DND-41 (cell line): Measurements from ENCODE around the gene AGR3.

ENCODE experiments used
- ATAC-seq: fragments of 200-7000 bp; cut with Tn5 transposase; 3 replicates; pipeline ENCODE4 v1.9.1; 2021; ENCODE audit warnings: low read depth; ENCODE audit not compliant: insufficient read depth
- DNase-seq: peaks from one replicate; pipeline ENCODE4 v3.0.0-alpha.2; 2020
- H2AFZ ChIP-seq: 2 replicates; pipeline ENCODE4 v1.6.0; 2012; ENCODE audit warnings: low read depth, low read length
- H3K27ac ChIP-seq: 2 replicates; pipeline ENCODE4 v1.5.1; 2012; ENCODE audit warnings: low read length, inconsistent platforms
- H3K27me3 ChIP-seq: fragments of 200-600 bp; sonication (generic); 2 replicates; pipeline ENCODE4 v1.6.0; 2012; ENCODE audit warnings: low read length, mild to moderate bottlenecking, inconsistent platforms; ENCODE audit not compliant: insufficient read depth, poor library complexity
- H3K36me3 ChIP-seq: 2 replicates; pipeline ENCODE4 v1.5.1; 2012; ENCODE audit warnings: low read length, inconsistent platforms; ENCODE audit not compliant: insufficient read depth
- H3K4me1 ChIP-seq: 2 replicates; pipeline ENCODE4 v1.5.1; 2012; ENCODE audit warnings: mild to moderate bottlenecking, low read length; ENCODE audit not compliant: insufficient read depth
- H3K4me2 ChIP-seq: 2 replicates; pipeline ENCODE4 v1.6.0; 2012; ENCODE audit warnings: mild to moderate bottlenecking, moderate library complexity, low read length, inconsistent platforms; ENCODE audit not compliant: insufficient read depth
- H3K4me3 ChIP-seq, 2 experiments: fragments of 200-600 bp in 1 of 2; shearing (Covaris generic) in 1 of 2; 2 replicates each; pipeline ENCODE4 v1.5.1; 2012 to 2016; ENCODE audit warnings: inconsistent platforms in 2 of 2, low read length in 2 of 2, mild to moderate bottlenecking in 2 of 2, low read depth in 1 of 2, moderate library complexity in 1 of 2
- H3K79me2 ChIP-seq: 2 replicates; pipeline ENCODE4 v1.6.0; 2012; ENCODE audit warnings: low read length, inconsistent platforms; ENCODE audit not compliant: insufficient read depth
- H3K9ac ChIP-seq: 2 replicates; pipeline ENCODE4 v1.6.0; 2012; ENCODE audit warnings: low read depth, mild to moderate bottlenecking, inconsistent platforms, low read length, moderate library complexity
- H3K9me3 ChIP-seq: 2 replicates; pipeline ENCODE4 v1.5.1; 2012; ENCODE audit warnings: low read length, moderate library complexity, mild to moderate bottlenecking, inconsistent platforms; ENCODE audit not compliant: insufficient read depth, severe bottlenecking
- H4K20me1 ChIP-seq: 2 replicates; pipeline ENCODE4 v1.6.0; 2012; ENCODE audit warnings: low read length; ENCODE audit not compliant: insufficient read depth
- CTCF ChIP-seq: IDR thresholded peaks from 2 replicates; pipeline ENCODE4 v1.5.1; 2012; ENCODE audit warnings: borderline replicate concordance, low read length, moderate library complexity, mild to moderate bottlenecking; ENCODE audit not compliant: poor library complexity, severe bottlenecking; ENCODE audit errors: extremely low read depth
- EZH2 ChIP-seq: IDR thresholded peaks from 3 replicates; pipeline ENCODE4 v1.6.1; 2012; ENCODE audit warnings: borderline replicate concordance, low read depth, mild to moderate bottlenecking, moderate library complexity, low read length, inconsistent platforms; ENCODE audit not compliant: severe bottlenecking

The AGR3 gene

GRCh38 chr7:16845746-16846145, 36.0 kb downstream of the AGR3 start:
- Histone ChIP-seq H3K27ac (no peak overlapping the region), H3K4me3 (no peak overlapping the region)

GRCh38 chr7:16841681-16842080, 40.1 kb downstream of the AGR3 start:
- no peak overlapping the region for H2AFZ ChIP-seq
- ATAC-seq = no peak
- H3K79me2 ChIP-seq = no peaks in the 10 kb centered on the region
- no peaks in the 10 kb centered on the region for H3K4me1 ChIP-seq
- TF ChIP-seq CTCF = no peak
- no peak overlapping the region for H3K27ac ChIP-seq
- no peak for DNase-seq
- H3K27me3 ChIP-seq = no peaks in the 10 kb centered on the region
- no peaks in the 10 kb centered on the region for H3K9me3 ChIP-seq
- H4K20me1 ChIP-seq = no peaks in the 10 kb centered on the region
- H3K4me3 ChIP-seq = no peak overlapping the region
- no peaks in the 10 kb centered on the region for H3K36me3 ChIP-seq
- no peak overlapping the region for H3K9ac ChIP-seq
- no peak overlapping the region for H3K4me2 ChIP-seq

More at GRCh38 chr7:16845746-16846145, 36.0 kb downstream of the AGR3 start:
- no peaks in the 10 kb centered on the region for H3K27me3 ChIP-seq
- H4K20me1 ChIP-seq = no peaks in the 10 kb centered on the region
- no peak for TF ChIP-seq EZH2
- TF ChIP-seq CTCF = no peak
- no peaks in the 10 kb centered on the region for H3K4me1 ChIP-seq
- DNase-seq (no peak), ATAC-seq (no peak)
- H3K36me3 ChIP-seq = no peaks in the 10 kb centered on the region
- H3K9me3 ChIP-seq = no peaks in the 10 kb centered on the region
- H3K9ac ChIP-seq = no peak overlapping the region
- no peak overlapping the region for H2AFZ ChIP-seq
- H3K79me2 ChIP-seq = no peaks in the 10 kb centered on the region
- no peak overlapping the region for H3K4me2 ChIP-seq

GRCh38 chr7:16840094-16840493, 41.7 kb downstream of the AGR3 start:
- no peak overlapping the region for H3K27ac ChIP-seq
- no peaks in the 10 kb centered on the region for H4K20me1 ChIP-seq
- H3K4me2 ChIP-seq = no peak overlapping the region
- no peaks in the 10 kb centered on the region for H3K4me1 ChIP-seq
- no peaks in the 10 kb centered on the region for H3K79me2 ChIP-seq
- TF ChIP-seq CTCF (no peak), EZH2 (no peak)
- H2AFZ ChIP-seq = no peak overlapping the region
- H3K9ac ChIP-seq = no peak overlapping the region
- H3K36me3 ChIP-seq = no peaks in the 10 kb centered on the region
- no peak overlapping the region for H3K4me3 ChIP-seq
- DNase-seq (no peak), ATAC-seq (no peak)
- H3K27me3 ChIP-seq = no peaks in the 10 kb centered on the region
- no peaks in the 10 kb centered on the region for H3K9me3 ChIP-seq

- no peak overlapping the region for H3K27ac ChIP-seq
- H3K4me3 ChIP-seq = no peak overlapping the region
- no peaks in the 10 kb centered on the region for H3K36me3 ChIP-seq
- no peak overlapping the region for H3K9ac ChIP-seq
- TF ChIP-seq CTCF = no peak
- no peak for TF ChIP-seq EZH2
- DNase-seq = no peak
- H4K20me1 ChIP-seq = no peaks in the 10 kb centered on the region
- no peaks in the 10 kb centered on the region for H3K79me2 ChIP-seq
- no peak for ATAC-seq
- H3K4me1 ChIP-seq = no peaks in the 10 kb centered on the region
- H3K9me3 ChIP-seq = no peaks in the 10 kb centered on the region
- H3K4me2 ChIP-seq = no peak overlapping the region
- H3K27me3 ChIP-seq = no peaks in the 10 kb centered on the region
- no peak overlapping the region for H2AFZ ChIP-seq
Observed at GRCh38 chr7:16839646-16840045, 42.1 kb downstream of the AGR3 start.
